HCT116 (cell line): ENCODE results near the gene TJAP1. TPM values are rescaled to one million over a fixed set of nuclear protein-coding genes. Genes with fewer than 3 reads are reported as not detected.

Experiments
- ATAC-seq: fragments of 200-7000 bp; cut with Tn5 transposase; 2 replicates; pipeline ENCODE4 v1.9.1; 2020; ENCODE audit warnings: mild to moderate bottlenecking, moderate library complexity
- BruUV-seq: library from RNA; stranded (reverse); fragments of 400-500 nt; replicated peaks from 2 replicates; lab custom pipeline; 2021; lab: Mats Ljungman, UMichigan
- CTCF ChIA-PET: fragments of 300-600 bp; sonication (Branson Sonifier 250); formaldehyde crosslinking; loops from one replicate; lab custom pipeline; 2021; ENCODE audit warnings: antibody characterized with exemption; lab: Charles Lee
- POLR2A ChIA-PET: fragments of 300-600, 350-600 bp; sonication (Branson Sonifier 250); formaldehyde crosslinking; loops from one replicate; lab custom pipeline; 2021; ENCODE audit warnings: antibody characterized with exemption; lab: Charles Lee
- RAD21 ChIA-PET, 2 experiments: fragments of 300-600 bp; sonication (Branson Sonifier 250); formaldehyde crosslinking; loops; one replicate each; lab custom pipeline; 2023; ENCODE audit warnings: low total read pairs in 2 of 2; ENCODE audit not compliant: uncharacterized antibody in 2 of 2, unreplicated experiment in 2 of 2, low non-redundant PET in 1 of 2; lab: Charles Lee
- DNase-seq: peaks from one replicate; pipeline ENCODE4 v3.0.0-alpha.2; 2010; ENCODE audit warnings: low read depth, low spot score
- H2AFZ ChIP-seq: fragments of 200-600 bp; shearing (Covaris generic), sonication (generic); 2 replicates; pipeline ENCODE4 v1.6.1; 2017; ENCODE audit warnings: low read depth, mixed run types, mixed read lengths, antibody characterized with exemption, low read length; ENCODE audit not compliant: poor library complexity, severe bottlenecking
- H3K27ac ChIP-seq: 2 replicates; pipeline ENCODE4 v1.5.1; 2012; ENCODE audit warnings: low read depth, low read length
- H3K27me3 ChIP-seq: fragments of 200-600 bp; sonication (generic); 2 replicates; pipeline ENCODE4 v1.6.1; 2016; ENCODE audit warnings: mixed run types, low read length, mixed read lengths; ENCODE audit not compliant: insufficient read depth
- H3K36me3 ChIP-seq, 2 experiments: fragments of 200-500 bp in 1 of 2; fragments of 200-600 bp in 1 of 2; sonication (Bioruptor generic) in 1 of 2; sonication (generic) in 1 of 2; 2 replicates each; pipeline versions ENCODE4 v1.5.1 to v1.6.1; 2014 to 2016; ENCODE audit warnings: low read length in 2 of 2, inconsistent platforms in 1 of 2, mixed read lengths in 1 of 2, mixed run types in 1 of 2; ENCODE audit not compliant: insufficient read depth in 2 of 2, control insufficient read depth in 1 of 2
- H3K4me1 ChIP-seq, 2 experiments: fragments of 200-600 bp in 1 of 2; sonication (generic) in 1 of 2; 2 replicates each; pipeline versions ENCODE4 v1.5.1 to v1.6.1; 2012 to 2017; ENCODE audit warnings: low read length in 2 of 2, inconsistent platforms in 1 of 2, mild to moderate bottlenecking in 1 of 2, mixed read lengths in 1 of 2, mixed run types in 1 of 2, moderate library complexity in 1 of 2; ENCODE audit not compliant: insufficient read depth in 2 of 2, control insufficient read depth in 1 of 2
- H3K4me2 ChIP-seq: fragments of 200-600 bp; sonication (generic); 2 replicates; pipeline ENCODE4 v1.6.1; 2017; ENCODE audit warnings: mixed run types, low read length, mixed read lengths
- H3K4me3 ChIP-seq, 2 experiments: fragments of 200-600 bp in 1 of 2; sonication (generic) in 1 of 2; replicated peaks in 1 of 2; 2 replicates each; pipeline ENCODE4 v1.5.1; 2011 to 2016; ENCODE audit warnings: low read length in 2 of 2, control low read depth in 1 of 2, low read depth in 1 of 2, mild to moderate bottlenecking in 1 of 2, mixed read lengths in 1 of 2, mixed run types in 1 of 2
- H3K79me2 ChIP-seq: fragments of 200-600 bp; sonication (generic); 2 replicates; pipeline ENCODE4 v1.6.1; 2017; ENCODE audit warnings: mild to moderate bottlenecking, mixed run types, low read length, moderate library complexity, mixed read lengths; ENCODE audit not compliant: insufficient read depth
- H3K9ac ChIP-seq: fragments of 200-600 bp; sonication (generic); 2 replicates; pipeline ENCODE4 v1.6.1; 2016; ENCODE audit warnings: low read length, mixed read lengths
- H3K9me2 ChIP-seq: fragments of 200-600 bp; sonication (generic), shearing (Covaris generic); 2 replicates; pipeline ENCODE4 v1.6.1; 2017; ENCODE audit warnings: mixed run types, mild to moderate bottlenecking, moderate library complexity; ENCODE audit not compliant: insufficient read depth
- H3K9me3 ChIP-seq, 2 experiments: fragments of 200-500 bp in 1 of 2; fragments of 200-600 bp in 1 of 2; sonication (Bioruptor generic) in 1 of 2; sonication (generic) in 1 of 2; 2 replicates each; pipeline ENCODE4 v1.6.1; 2014 to 2017; ENCODE audit warnings: low read length in 2 of 2, mixed read lengths in 2 of 2, inconsistent platforms in 1 of 2, low read depth in 1 of 2, mild to moderate bottlenecking in 1 of 2, mixed run types in 1 of 2, moderate library complexity in 1 of 2; ENCODE audit not compliant: control insufficient read depth in 1 of 2, insufficient read depth in 1 of 2
- H4K20me1 ChIP-seq: fragments of 200-600 bp; sonication (generic), shearing (Covaris generic); 2 replicates; pipeline ENCODE4 v1.6.1; 2017; ENCODE audit warnings: mixed run types, mild to moderate bottlenecking, moderate library complexity; ENCODE audit not compliant: insufficient read depth
- ATF3 ChIP-seq: IDR thresholded peaks from 2 replicates; pipeline ENCODE4 v1.6.1; 2012
- CBX3 ChIP-seq: IDR thresholded peaks from 2 replicates; pipeline ENCODE4 v1.6.1; 2012; ENCODE audit warnings: low read depth
- CTCF ChIP-seq, 3 experiments: fragments of 200-600 bp in 1 of 3; sonication (generic) in 1 of 3; IDR thresholded peaks in 2 of 3; conservative IDR thresholded peaks in 1 of 3; 2 replicates each; pipeline ENCODE4 v1.5.1; 2012 to 2017; ENCODE audit warnings: low read depth in 2 of 3, low read length in 2 of 3, antibody characterized with exemption in 1 of 3, borderline replicate concordance in 1 of 3, control low read depth in 1 of 3, mild to moderate bottlenecking in 1 of 3, mixed read lengths in 1 of 3, mixed run types in 1 of 3, moderate library complexity in 1 of 3; ENCODE audit not compliant: insufficient read depth in 1 of 3
- EGR1 ChIP-seq: IDR thresholded peaks from 2 replicates; pipeline ENCODE4 v1.6.1; 2012; ENCODE audit warnings: low read depth
- ELF1 ChIP-seq: IDR thresholded peaks from 2 replicates; pipeline ENCODE4 v1.6.1; 2012; ENCODE audit warnings: low read depth, borderline replicate concordance
- EZH2phosphoT487 ChIP-seq: fragments of 200-600 bp; IDR thresholded peaks from 2 replicates; pipeline ENCODE4 v1.6.1; 2018; ENCODE audit warnings: antibody characterized with exemption, borderline replicate concordance
- FOSL1 ChIP-seq: IDR thresholded peaks from 2 replicates; pipeline ENCODE4 v1.6.1; 2012; ENCODE audit warnings: low read depth
- JUND ChIP-seq: IDR thresholded peaks from 2 replicates; pipeline ENCODE4 v1.6.1; 2012
- MAX ChIP-seq: IDR thresholded peaks from 2 replicates; pipeline ENCODE4 v1.6.1; 2012
- POLR2A ChIP-seq: IDR thresholded peaks from 2 replicates; pipeline ENCODE4 v1.7.0; 2011; ENCODE audit warnings: borderline replicate concordance; ENCODE audit not compliant: insufficient read depth, insufficient read length; ENCODE audit errors: extremely low read depth
- POLR2AphosphoS5 ChIP-seq: IDR thresholded peaks from 2 replicates; pipeline ENCODE4 v1.6.1; 2011; ENCODE audit warnings: mild to moderate bottlenecking, low read depth, low read length, moderate library complexity
- RAD21 ChIP-seq: IDR thresholded peaks from 2 replicates; pipeline ENCODE4 v1.6.1; 2012; ENCODE audit warnings: low read depth, mild to moderate bottlenecking
- SIN3A ChIP-seq: IDR thresholded peaks from 2 replicates; pipeline ENCODE4 v1.6.1; 2012; ENCODE audit warnings: low read depth
- SP1 ChIP-seq: IDR thresholded peaks from 2 replicates; pipeline ENCODE4 v1.6.1; 2012; ENCODE audit warnings: low read depth
- SRF ChIP-seq: IDR thresholded peaks from 2 replicates; pipeline ENCODE4 v1.6.1; 2012; ENCODE audit warnings: low read depth
- YY1 ChIP-seq: IDR thresholded peaks from 2 replicates; pipeline ENCODE4 v1.6.1; 2011; ENCODE audit warnings: low read length, low read depth, moderate library complexity, mild to moderate bottlenecking; ENCODE audit not compliant: insufficient replicate concordance; ENCODE audit errors: extremely low read depth
- ZBTB33 ChIP-seq: IDR thresholded peaks from 2 replicates; pipeline ENCODE4 v1.6.1; 2011; ENCODE audit warnings: mild to moderate bottlenecking, low read length, moderate library complexity; ENCODE audit not compliant: insufficient replicate concordance; ENCODE audit errors: extremely low read depth
- ZFX ChIP-seq: fragments of 450-650 bp; IDR thresholded peaks from 2 replicates; pipeline ENCODE4 v1.6.1; 2017
- ZNF274 ChIP-seq: fragments of 200-500 bp; sonication (Bioruptor generic); IDR thresholded peaks from 2 replicates; pipeline ENCODE4 v1.6.1; 2014; ENCODE audit warnings: mild to moderate bottlenecking, low read depth, low read length, inconsistent platforms
- intact Hi-C: fragments of 100-400 bp; cut with micrococcal nuclease; formaldehyde crosslinking; loops from 2 replicates; pipeline ENCODE4 v1.10.0; 2022
- total RNA-seq: library from RNA; stranded (reverse); gene quantifications from one replicate; pipeline ENCODE4 v1.2.1, GENCODE V29; 2021; ENCODE audit not compliant: unreplicated experiment

TJAP1 gene
- total RNA-seq, 1 experiment from 2014 or later = 45.2 TPM

- no peaks in the 10 kb centered on the region for H3K27me3 ChIP-seq
- H3K4me3 ChIP-seq = peak overlapping the region; percentile 12 to 35; a peak in 3 of 4 replicates
- H4K20me1 ChIP-seq = no peaks in the 10 kb centered on the region
- peaks cover 41% of the 10 kb centered on the region for H3K79me2 ChIP-seq
- peak overlapping the region; percentile 76 for H3K4me2 ChIP-seq
- no peak overlapping the region for H2AFZ ChIP-seq
- peak overlapping the region; percentile 57 for H3K27ac ChIP-seq
- POLR2A ChIA-PET = interaction anchor here (1.1 to 1.4 kb wide), 2 partner anchors 11 to 19 kb away, joined by 3 to 4 read pairs; partner anchors contain the start of gene TJAP1
- H3K9me3 ChIP-seq = no peaks in the 10 kb centered on the region
- intact Hi-C loops = loop anchor here (1.0 to 5.0 kb wide), 3 partner anchors 42 to 594 kb away; no protein-coding TSS in a partner anchor
- TF ChIP-seq ELF1 (no peak), SRF (no peak), CTCF (IDR thresholded peaks at IDR 0.05 in 2 of 3, conservative IDR thresholded peaks at IDR 0.05 in 1 of 3; ENCODE audit: borderline replicate concordance in 1 of 3, insufficient read depth in 1 of 3, low read depth in 2 of 3, low read length in 2 of 3) (peak; percentile 74 to 84 (median 83)), ZFX (no peak), SIN3A (no peak; the same call in 1 of the 2 replicates), MAX (peak; percentile 84), YY1 (no peak), POLR2AphosphoS5 (no peak), FOSL1 (no peak), ZNF274 (no peak), RAD21 (peak; percentile 89), POLR2A (no peak), ZBTB33 (no peak), EZH2phosphoT487 (no peak), JUND (no peak), SP1 (no peak), EGR1 (peak; percentile 53; the same call in 1 of the 2 replicates), ATF3 (no peak), CBX3 (no peak)
- H3K9ac ChIP-seq = peak overlapping the region; percentile 54
- RAD21 ChIA-PET = interaction anchor here (0.5 to 0.9 kb wide), 4 partner anchors 14 to 233 kb away, joined by 3 to 4 read pairs (median 3); partner anchors contain the start of gene LRRC73 (in 1 of the 2)
- no peaks in the 10 kb centered on the region for H3K9me2 ChIP-seq
- H3K36me3 ChIP-seq = peaks cover 4 to 38% of the 10 kb centered on the region in 2 experiments; a peak in 3 of 4 replicates
- ATAC-seq (peak; percentile 79), DNase-seq (no peak)
- BruUV-seq = no TSS peak
- CTCF ChIA-PET = interaction anchor here (0.7 to 3.1 kb wide), 10 partner anchors 10 to 322 kb away, joined by 3 to 25 read pairs (median 5); partner anchors contain the start of genes DNPH1 and LRRC73
- H3K4me1 ChIP-seq = peaks cover 27 to 49% of the 10 kb centered on the region in 2 experiments
Measured at GRCh38 chr6:43496370-43497128, 19.2 kb downstream of the TJAP1 start.
